ENCODE measurements around the gene INPP5A. TPM values are rescaled to one million over a fixed set of nuclear protein-coding genes. Genes with fewer than 3 reads are reported as not detected.

The INPP5A gene
- total RNA-seq, 1 donor from 2014 or later, result 29.5 TPM

DNA sequence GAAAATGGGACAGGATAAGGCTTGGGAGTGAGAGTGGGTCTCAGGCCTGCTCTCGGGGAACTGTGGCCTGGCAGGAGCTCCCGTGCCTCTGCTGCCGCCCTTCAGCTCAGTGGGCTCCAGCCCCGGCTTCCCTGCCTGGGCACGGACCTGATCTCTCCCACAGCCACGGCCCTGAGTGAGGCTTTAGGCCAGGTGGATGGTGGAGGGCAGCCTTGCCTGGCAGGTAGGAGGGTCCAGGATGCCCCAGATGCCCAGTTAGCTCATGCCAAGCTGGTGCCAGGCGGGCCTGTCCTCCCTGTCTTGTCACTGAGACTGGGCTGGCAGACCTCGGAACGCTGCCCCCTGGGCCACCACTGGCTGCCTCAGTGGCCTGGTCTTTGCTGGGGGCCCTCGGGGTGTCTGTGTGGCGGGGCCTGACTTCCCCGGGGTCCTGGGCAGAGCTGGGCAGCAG, 116.6 kb downstream of the INPP5A start:
- no peak overlapping the region for H3K4me3 ChIP-seq (ENCODE audit: low read depth, low read length)
- DNase-seq (ENCODE audit: low read depth) (no peak), FAIRE-seq (no peak)
- H3K27me3 ChIP-seq (ENCODE audit: control insufficient read depth, insufficient read depth, low read length), result no peaks in the 10 kb centered on the region
- H3K36me3 ChIP-seq (ENCODE audit: control insufficient read depth, insufficient read depth, low read length), result no peaks in the 10 kb centered on the region
- TF ChIP-seq, protein P1, sequence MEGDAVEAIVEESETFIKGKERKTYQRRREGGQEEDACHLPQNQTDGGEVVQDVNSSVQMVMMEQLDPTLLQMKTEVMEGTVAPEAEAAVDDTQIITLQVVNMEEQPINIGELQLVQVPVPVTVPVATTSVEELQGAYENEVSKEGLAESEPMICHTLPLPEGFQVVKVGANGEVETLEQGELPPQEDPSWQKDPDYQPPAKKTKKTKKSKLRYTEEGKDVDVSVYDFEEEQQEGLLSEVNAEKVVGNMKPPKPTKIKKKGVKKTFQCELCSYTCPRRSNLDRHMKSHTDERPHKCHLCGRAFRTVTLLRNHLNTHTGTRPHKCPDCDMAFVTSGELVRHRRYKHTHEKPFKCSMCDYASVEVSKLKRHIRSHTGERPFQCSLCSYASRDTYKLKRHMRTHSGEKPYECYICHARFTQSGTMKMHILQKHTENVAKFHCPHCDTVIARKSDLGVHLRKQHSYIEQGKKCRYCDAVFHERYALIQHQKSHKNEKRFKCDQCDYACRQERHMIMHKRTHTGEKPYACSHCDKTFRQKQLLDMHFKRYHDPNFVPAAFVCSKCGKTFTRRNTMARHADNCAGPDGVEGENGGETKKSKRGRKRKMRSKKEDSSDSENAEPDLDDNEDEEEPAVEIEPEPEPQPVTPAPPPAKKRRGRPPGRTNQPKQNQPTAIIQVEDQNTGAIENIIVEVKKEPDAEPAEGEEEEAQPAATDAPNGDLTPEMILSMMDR (IDR thresholded peaks at IDR 0.05; ENCODE audit: insufficient read depth, low read length, severe bottlenecking), result no peak

DNA sequence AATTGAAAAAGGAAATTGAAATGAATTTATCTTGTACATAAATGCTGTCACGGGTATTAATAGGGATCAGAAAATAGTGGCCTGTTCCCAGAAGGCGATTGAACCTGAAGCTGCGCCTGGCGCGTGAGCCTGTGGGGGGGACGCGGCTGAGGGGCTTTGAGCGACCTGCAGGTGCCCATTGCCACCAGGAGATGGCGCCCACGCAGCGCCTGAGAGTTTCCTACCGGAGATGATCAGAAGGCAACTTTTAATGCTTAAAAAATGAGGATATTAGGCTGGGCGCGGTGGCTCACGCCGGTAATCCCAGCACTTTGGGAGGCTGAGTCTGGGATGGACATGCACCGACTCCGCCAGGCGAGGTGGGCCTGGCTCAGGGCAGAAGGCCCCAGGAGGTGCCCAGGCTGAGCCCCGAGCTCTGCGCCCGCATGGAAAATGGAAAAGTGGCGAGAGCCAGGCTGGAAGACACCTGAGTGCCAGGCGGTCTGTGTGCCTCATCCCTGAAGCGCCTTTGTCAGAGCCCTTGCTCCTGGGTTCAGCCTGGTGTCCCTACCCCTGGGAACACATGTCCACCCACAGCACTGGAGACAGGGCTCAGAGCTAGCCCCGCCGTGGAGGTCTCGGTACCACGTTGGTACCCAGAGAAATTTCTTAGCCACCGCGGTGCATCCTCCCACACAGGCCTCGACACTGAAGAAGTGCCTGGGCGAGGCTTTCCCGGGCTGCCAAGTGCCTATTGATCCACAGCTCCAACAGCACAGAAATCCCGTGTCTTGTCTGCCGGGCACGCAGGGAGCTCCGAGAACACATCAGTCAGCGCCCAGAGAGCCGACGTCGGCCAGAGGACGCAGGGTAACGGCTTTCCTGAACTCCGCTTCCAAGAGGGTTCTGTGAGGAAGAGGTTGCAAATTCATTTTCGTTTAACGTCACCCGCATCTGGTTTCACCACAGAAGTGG, 117.4 kb downstream of the INPP5A start:
- no peaks in the 10 kb centered on the region for H3K27me3 ChIP-seq (ENCODE audit: control insufficient read depth, insufficient read depth, low read length)
- no peaks in the 10 kb centered on the region for H3K36me3 ChIP-seq (ENCODE audit: control insufficient read depth, insufficient read depth, low read length)
- DNase-seq (ENCODE audit: low read depth) (peak; percentile 32), FAIRE-seq (peak; percentile 73)
- no peak overlapping the region for H3K4me3 ChIP-seq (ENCODE audit: low read depth, low read length)
- TF ChIP-seq, protein P1 (IDR thresholded peaks at IDR 0.05; ENCODE audit: insufficient read depth, low read length, severe bottlenecking), result peak; percentile 92

DNA sequence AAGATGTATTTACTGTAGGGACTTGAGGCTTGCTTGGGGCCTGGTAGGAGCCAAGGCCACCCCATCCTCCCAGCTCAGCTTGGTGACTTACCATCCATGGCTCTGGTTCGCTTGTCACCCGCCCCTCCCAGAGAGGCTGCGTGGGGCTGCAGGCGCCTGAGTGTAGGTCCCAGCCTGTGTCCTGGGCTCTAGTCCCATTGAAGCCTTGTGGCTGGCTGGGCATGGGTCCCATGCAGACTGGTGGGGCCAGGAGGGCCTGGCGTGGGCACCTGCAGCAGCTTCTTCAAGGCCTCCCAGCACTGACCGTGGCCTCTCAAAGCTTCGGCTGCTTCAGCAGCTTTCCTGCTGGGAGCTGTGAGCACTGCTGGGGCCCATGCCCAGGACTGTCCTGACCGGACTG, 118.1 kb downstream of the INPP5A start:
- H3K4me3 ChIP-seq (ENCODE audit: low read depth, low read length), result no peak overlapping the region
- TF ChIP-seq, protein P1 (IDR thresholded peaks at IDR 0.05; ENCODE audit: insufficient read depth, low read length, severe bottlenecking), result no peak
- FAIRE-seq, result no peak
- no peak for DNase-seq (ENCODE audit: low read depth)
- no peaks in the 10 kb centered on the region for H3K27me3 ChIP-seq (ENCODE audit: control insufficient read depth, insufficient read depth, low read length)
- no peaks in the 10 kb centered on the region for H3K36me3 ChIP-seq (ENCODE audit: control insufficient read depth, insufficient read depth, low read length)

DNA sequence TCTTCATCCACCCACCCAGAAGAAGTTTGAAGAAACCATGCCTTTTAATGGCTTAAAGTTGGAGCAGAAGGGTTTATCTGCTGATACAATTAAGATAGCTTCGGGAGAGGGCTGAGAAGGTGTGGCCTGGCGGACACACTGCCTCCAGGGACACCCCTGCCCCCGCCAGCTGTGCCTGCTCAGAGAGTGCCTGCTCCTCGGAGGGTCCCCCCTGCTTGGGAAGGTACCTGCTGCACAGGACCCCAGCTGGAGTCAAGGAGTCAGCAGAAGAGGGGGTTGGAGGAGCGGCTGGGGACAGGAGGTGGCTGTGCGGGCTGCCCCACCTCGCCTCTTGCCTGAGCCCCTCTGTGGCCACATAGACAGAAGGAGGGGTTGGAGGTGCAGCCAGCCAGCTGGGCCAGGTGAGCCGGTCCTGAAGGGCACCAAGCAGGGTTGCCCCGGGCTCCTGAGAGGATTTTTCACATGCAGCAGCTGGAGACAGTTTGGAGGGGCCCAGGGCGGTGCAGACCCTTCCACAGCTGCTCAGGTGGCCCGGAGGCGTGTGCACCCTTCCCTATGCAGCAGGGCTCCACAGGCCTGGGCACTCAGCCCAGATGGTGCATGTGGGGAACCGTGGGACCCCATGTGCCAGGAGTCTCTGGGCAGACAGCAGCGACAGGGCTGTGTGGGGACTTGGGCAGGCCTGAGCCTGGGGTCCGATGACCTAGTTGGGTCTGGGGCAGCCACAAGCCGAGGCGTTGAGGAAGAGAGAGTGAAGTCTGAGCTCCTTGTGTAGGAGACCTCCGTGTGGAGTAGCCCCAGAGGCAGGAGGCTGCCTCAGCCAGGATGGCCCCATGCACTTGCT, 118.9 kb downstream of the INPP5A start:
- Histone ChIP-seq H3K27me3 (ENCODE audit: control insufficient read depth, insufficient read depth, low read length) (no peaks in the 10 kb centered on the region), H3K36me3 (ENCODE audit: control insufficient read depth, insufficient read depth, low read length) (no peaks in the 10 kb centered on the region), H3K4me3 (ENCODE audit: low read depth, low read length) (no peak overlapping the region)
- FAIRE-seq (no peak), DNase-seq (ENCODE audit: low read depth) (no peak)
- TF ChIP-seq, protein P1 (IDR thresholded peaks at IDR 0.05; ENCODE audit: insufficient read depth, low read length, severe bottlenecking), result no peak

DNA sequence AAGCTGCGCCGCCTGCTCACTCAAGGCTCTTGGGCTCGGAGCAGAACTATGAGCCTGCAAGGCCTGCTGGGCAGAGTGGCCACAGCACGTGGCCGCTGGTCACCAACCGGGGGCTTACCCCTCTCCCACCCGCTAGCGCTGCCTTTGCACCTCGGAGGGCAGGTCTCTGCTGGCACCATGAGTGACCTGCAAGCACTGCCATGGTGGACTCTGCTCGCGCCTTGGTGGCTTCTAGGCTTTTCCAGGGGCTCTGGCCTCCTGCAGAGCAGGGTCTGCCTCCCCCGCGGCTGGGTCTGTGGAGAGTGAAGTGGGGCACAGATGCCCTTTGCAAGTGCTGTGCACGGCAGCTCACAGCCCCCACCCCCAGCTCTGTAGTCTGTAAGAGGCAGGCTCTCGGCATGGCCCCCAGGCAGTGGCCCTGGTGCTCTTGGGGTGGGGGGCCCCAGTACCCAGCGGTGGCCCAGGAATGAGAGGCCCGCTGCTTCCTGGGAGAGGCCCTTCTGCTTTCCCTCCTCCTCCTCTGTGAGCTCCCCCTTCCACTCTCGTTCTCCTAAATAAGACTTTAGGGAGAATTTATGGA, 119.6 kb downstream of the INPP5A start:
- no peaks in the 10 kb centered on the region for H3K27me3 ChIP-seq (ENCODE audit: control insufficient read depth, insufficient read depth, low read length)
- FAIRE-seq (no peak), DNase-seq (ENCODE audit: low read depth) (no peak)
- TF ChIP-seq, protein P1 (IDR thresholded peaks at IDR 0.05; ENCODE audit: insufficient read depth, low read length, severe bottlenecking), result no peak
- H3K36me3 ChIP-seq (ENCODE audit: control insufficient read depth, insufficient read depth, low read length), result no peaks in the 10 kb centered on the region
- H3K4me3 ChIP-seq (ENCODE audit: low read depth, low read length), result no peak overlapping the region

All from bronchial epithelial cell (primary cell).